Limb (tissue), 2 donors: Measurements from ENCODE around the gene KIF3B.
"Not testable (repeated sequence)": the region's sequence is repeated elsewhere in the genome, so short reads cannot be mapped to it uniquely, and the experiment has no call there.

Experiments used
- DNase-seq, 2 donors: peaks; one replicate each; pipeline ENCODE4 v3.0.0-alpha.2; 2016; ENCODE audit errors: extremely low spot score in 2 of 2

KIF3B gene

DNA sequence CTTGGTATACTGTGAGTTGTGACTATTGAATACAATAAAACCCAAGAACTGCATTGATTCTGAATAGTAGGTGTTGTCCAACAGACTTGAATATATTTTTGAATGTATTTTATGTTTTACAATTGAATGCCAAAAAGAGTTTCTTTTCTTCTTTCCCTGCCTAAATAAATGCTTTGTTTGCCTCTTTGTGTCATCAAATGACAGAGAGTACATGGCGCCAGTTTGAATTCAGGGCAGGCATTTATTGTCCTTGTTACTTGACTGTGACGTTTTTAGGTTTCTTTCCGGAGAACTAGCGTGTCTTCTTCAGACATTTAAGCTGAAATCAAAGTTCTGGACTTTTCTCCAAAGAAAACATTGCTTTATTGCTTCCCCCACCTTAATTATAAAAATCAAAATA lies 16.6 kb downstream of the KIF3B start:
- no peak for DNase-seq

- no peak for DNase-seq
These were observed 19.0 kb downstream of the KIF3B start for GRCh38 chr20:32296412-32296811.

GRCh38 chr20:32296819-32297420 lies 19.5 kb downstream of the KIF3B start:
- DNase-seq: no peak

DNA sequence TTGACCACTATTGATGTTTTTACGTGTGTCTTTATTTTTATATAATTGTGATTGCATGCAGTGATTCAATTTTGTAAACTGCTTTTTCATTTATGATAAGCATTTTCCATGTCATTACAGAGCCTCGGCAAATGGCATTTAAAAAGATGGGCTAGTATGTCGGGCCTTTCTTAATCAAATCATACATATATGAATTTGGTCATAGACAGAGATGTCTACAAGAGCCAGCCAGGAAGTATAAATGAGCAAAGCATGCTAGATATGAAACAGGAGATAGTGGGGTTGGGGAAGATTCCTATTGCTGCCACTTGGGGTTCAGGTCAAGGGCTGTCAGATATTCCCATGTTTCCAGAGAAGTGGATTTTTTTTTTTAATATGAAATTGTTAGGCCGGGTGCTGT lies 20.0 kb downstream of the KIF3B start:
- no peak for DNase-seq

DNA sequence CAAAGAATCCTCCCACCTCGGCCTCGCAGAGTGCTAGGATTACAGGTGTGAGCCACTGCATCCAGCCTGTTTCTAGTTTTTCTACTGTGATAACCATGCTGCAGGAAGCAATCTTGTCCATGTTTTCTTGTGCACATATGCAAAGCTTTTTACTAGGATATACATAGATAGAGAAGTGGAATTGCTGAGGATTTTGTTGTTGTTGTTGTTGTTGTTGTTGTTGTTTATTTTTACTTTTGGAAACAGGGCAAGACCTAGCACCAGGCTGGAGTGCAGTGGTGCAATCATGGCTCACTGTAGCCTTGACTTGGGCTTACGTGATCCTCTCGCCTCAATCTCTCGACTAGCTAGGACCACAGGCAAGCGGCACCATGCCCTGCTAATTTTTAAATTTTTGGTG lies 23.2 kb downstream of the KIF3B start:
- no peak for DNase-seq

- no peak for DNase-seq
These were observed 24.5 kb downstream of the KIF3B start for GRCh38 chr20:32301719-32302506.

GRCh38 chr20:32302507-32302872 lies 25.0 kb downstream of the KIF3B start:
- no peak for DNase-seq

- DNase-seq: no peak
These were observed 26.8 kb downstream of the KIF3B start for GRCh38 chr20:32304131-32304746.

DNA sequence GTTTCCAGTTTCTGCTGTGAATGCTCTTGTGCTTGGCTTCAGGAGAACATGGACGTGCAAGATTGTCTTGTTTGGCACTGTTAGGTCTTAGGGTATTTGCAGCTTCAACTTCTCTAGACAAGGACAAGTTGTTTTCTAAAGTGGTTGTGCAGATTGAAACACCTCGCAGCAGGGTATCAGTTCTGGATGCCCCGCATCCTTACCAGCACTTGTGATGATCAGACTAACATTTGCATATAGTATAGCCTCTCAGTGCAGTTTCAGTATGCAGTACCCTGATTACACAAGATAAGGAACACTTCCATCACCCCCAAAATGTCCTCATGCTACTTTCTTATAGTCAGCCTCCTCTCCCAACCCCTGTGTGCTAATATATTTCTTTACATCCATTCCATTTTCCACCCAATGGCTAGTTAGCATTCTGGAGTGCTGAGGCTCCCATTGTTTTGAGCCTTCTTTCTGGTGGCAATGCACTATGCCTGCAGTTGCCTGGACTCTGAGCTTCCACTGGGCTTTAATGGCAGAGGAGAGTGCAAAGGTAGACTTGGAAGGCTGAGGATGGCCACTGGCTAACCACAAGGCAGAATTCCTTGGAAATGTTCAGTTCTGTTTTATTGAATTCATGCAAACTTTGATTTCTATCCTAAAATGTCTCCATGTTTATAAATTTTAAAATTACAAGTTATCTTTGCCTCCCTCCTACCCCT lies 35.4 kb downstream of the KIF3B start:
- DNase-seq: no peak

DNA sequence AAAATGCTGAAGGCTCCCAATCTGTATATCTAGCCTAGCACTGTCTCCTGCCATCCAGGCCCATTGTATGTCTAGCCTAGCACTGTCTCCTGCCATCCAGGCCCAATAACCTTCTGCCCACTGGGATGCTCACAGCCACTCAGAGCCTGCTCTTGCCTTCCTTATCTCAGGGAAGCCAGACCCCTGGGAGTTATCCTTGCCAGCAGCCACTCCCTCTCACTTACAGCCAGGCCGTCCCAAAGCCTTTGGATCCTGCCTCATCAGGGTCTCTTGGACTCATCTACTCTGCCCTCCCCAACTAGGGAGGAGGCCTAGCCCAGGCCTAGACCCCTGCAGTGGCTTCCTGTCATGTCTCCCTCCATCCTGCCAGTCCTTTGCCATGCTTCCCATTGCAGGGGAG lies 37.3 kb downstream of the KIF3B start:
- no peak for DNase-seq

GRCh38 chr20:32315399-32315798 lies 37.9 kb downstream of the KIF3B start:
- DNase-seq: no peak

- peak; percentile 30 to 38 for DNase-seq
These were observed 38.4 kb downstream of the KIF3B start for GRCh38 chr20:32315891-32316290.

GRCh38 chr20:32316667-32317066 lies 39.2 kb downstream of the KIF3B start:
- no peak for DNase-seq

DNA sequence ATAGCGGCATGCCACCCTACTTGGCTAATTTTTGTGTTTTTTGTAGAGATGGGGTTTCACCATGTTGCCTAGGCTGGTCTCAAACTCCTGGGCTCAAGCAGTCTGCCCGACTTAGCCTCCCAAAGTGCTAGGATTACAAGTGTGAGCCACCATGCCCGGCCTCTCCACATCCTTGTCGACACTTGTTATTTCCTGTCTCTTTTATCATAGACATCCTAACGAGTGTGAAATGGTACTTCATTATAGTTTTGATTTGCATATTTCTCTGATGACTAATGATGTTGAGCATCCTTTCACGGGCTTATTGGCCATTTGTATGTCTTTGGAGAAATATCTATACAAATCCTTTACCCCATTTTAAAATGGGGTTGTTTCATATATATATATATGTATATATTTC lies 41.6 kb downstream of the KIF3B start:
- DNase-seq: no peak

GRCh38 chr20:32320305-32320704 lies 42.9 kb downstream of the KIF3B start:
- DNase-seq: no peak

- DNase-seq: no peak
These were observed 43.9 kb downstream of the KIF3B start for GRCh38 chr20:32321390-32321789.

DNA sequence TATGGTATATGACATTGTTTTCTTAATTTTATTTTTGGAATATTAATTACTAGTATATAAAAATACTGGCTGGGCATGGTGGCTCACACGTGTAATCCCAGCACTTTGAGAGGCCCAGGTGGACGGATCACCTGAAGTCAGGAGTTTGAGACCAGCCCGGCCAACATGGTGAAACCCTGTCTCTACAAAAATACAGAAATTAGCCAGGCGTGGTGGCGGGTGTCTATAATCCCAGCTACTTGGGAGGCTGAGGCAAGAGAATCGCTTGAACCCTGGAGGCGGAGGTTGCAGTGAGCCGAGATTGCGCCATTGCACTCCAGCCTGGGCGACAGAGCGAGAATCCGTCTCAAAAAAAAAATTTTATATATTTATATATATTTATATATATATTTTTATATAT lies 44.8 kb downstream of the KIF3B start:
- DNase-seq: not testable (repeated sequence)

DNA sequence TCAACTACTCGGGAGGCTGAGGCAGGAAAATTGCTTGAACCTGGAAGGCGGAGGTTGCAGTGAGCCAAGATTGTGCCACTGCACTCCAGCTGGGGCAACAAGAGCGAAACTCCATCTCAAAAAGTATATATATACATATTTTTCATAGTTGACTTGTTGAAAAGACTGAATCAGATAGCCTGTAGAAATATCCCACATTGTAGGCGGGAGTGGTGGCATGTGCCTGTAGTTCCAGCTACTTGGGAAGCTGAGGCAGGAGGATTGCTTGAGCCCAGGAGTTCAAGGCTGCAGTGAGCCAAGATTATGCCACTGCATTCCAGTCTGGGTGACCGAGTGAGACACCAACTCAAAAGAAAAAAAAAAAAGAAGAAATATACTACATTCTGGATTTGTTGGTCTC lies 46.3 kb downstream of the KIF3B start:
- not testable (repeated sequence) for DNase-seq

GRCh38 chr20:32325706-32326503 lies 48.5 kb downstream of the KIF3B start:
- no peak for DNase-seq

GRCh38 chr20:32326504-32326845 lies 49.0 kb downstream of the KIF3B start:
- DNase-seq: no peak

- no peak for DNase-seq
These were observed 49.7 kb downstream of the KIF3B start for GRCh38 chr20:32327087-32327681.
